WTC11 (cell line): ENCODE measurements around the gene NTF3. TPM values are rescaled to one million over a fixed set of nuclear protein-coding genes. Genes with fewer than 3 reads are reported as not detected.

Source experiments
- ATAC-seq: fragments of 200-7000 bp; cut with Tn5 transposase; 2 replicates; pipeline ENCODE4 v1.10.0; 2021; ENCODE audit warnings: mild to moderate bottlenecking, moderate library complexity
- CTCF ChIA-PET: fragments of 300-600 bp; sonication (Branson Sonifier 250); formaldehyde crosslinking; loops from one replicate; lab custom pipeline; 2021; ENCODE audit warnings: antibody characterized with exemption; lab: Charles Lee
- POLR2A ChIA-PET: fragments of 350-600 bp; sonication (Branson Sonifier 250); formaldehyde crosslinking; loops from one replicate; lab custom pipeline; 2021; ENCODE audit warnings: antibody characterized with exemption; lab: Charles Lee
- DNase-seq: peaks from one replicate; pipeline ENCODE4 v3.0.0; 2021; ENCODE audit warnings: low spot score
- H3K27ac Mint-ChIP-seq: 2 replicates; pipeline ENCODE4 v1.8.0; 2021; ENCODE audit warnings: mixed read lengths
- H3K27me3 Mint-ChIP-seq: 2 replicates; pipeline ENCODE4 v1.8.0; 2021; ENCODE audit warnings: low read depth, mild to moderate bottlenecking, moderate library complexity, mixed read lengths
- H3K36me3 Mint-ChIP-seq: 2 replicates; pipeline ENCODE4 v1.8.0; 2021; ENCODE audit warnings: mixed read lengths
- H3K4me1 Mint-ChIP-seq: 2 replicates; pipeline ENCODE4 v1.8.0; 2022; ENCODE audit warnings: mixed read lengths
- H3K4me3 Mint-ChIP-seq: 2 replicates; pipeline ENCODE4 v1.8.0; 2021; ENCODE audit warnings: mild to moderate bottlenecking, moderate library complexity, mixed read lengths
- H3K9me3 Mint-ChIP-seq: 2 replicates; pipeline ENCODE4 v1.8.0; 2021; ENCODE audit warnings: mixed read lengths
- AR ChIP-seq: fragments of 250-450 bp; sonication (Bioruptor Pico); IDR thresholded peaks from 2 replicates; pipeline ENCODE4 v1.9.0; 2021; ENCODE audit warnings: mild to moderate bottlenecking
- ATF2 ChIP-seq: sonication (generic); formaldehyde crosslinking; IDR thresholded peaks from 2 replicates; pipeline ENCODE4 v1.8.1; 2022; ENCODE audit warnings: low read depth, missing genetic modification reagents, borderline replicate concordance
- CREM ChIP-seq: sonication (generic); formaldehyde crosslinking; IDR thresholded peaks from 2 replicates; pipeline ENCODE4 v1.8.1; 2022; ENCODE audit warnings: mild to moderate bottlenecking, missing genetic modification reagents, moderate library complexity
- FOXP4 ChIP-seq: sonication (generic); formaldehyde crosslinking; IDR thresholded peaks from 2 replicates; pipeline ENCODE4 v1.8.0; 2022; ENCODE audit warnings: mild to moderate bottlenecking, missing genetic modification reagents
- GABPB1 ChIP-seq: sonication (generic); formaldehyde crosslinking; IDR thresholded peaks from 2 replicates; pipeline ENCODE4 v1.8.1; 2023; ENCODE audit warnings: mild to moderate bottlenecking, missing genetic modification reagents
- HMGXB4 ChIP-seq: sonication (generic); formaldehyde crosslinking; IDR thresholded peaks from 2 replicates; pipeline ENCODE4 v1.8.1; 2023; ENCODE audit warnings: mild to moderate bottlenecking, moderate library complexity, missing genetic modification reagents
- MXD4 ChIP-seq: fragments of 250-450 bp; sonication (Bioruptor Pico); IDR thresholded peaks from 2 replicates; pipeline ENCODE4 v1.8.0; 2021; ENCODE audit warnings: mild to moderate bottlenecking, moderate library complexity, borderline replicate concordance
- NFE2L1 ChIP-seq: sonication (generic); formaldehyde crosslinking; IDR thresholded peaks from 2 replicates; pipeline ENCODE4 v1.8.1; 2023; ENCODE audit warnings: missing genetic modification reagents
- NR1H2 ChIP-seq: sonication (generic); formaldehyde crosslinking; IDR thresholded peaks from 2 replicates; pipeline ENCODE4 v1.9.0; 2021; ENCODE audit warnings: mild to moderate bottlenecking, moderate library complexity, missing genetic modification reagents
- NR2C2 ChIP-seq: sonication (generic); formaldehyde crosslinking; IDR thresholded peaks from 2 replicates; pipeline ENCODE4 v1.8.0; 2022; ENCODE audit warnings: mild to moderate bottlenecking, missing genetic modification reagents
- PRDM15 ChIP-seq: sonication (generic); formaldehyde crosslinking; IDR thresholded peaks from 2 replicates; pipeline ENCODE4 v1.8.0; 2022; ENCODE audit warnings: missing genetic modification reagents
- SOX15 ChIP-seq: fragments of 250-450 bp; sonication (Bioruptor Pico); IDR thresholded peaks from 2 replicates; pipeline ENCODE4 v1.9.0; 2021; ENCODE audit warnings: mild to moderate bottlenecking
- SP1 ChIP-seq: sonication (generic); formaldehyde crosslinking; conservative IDR thresholded peaks from 2 replicates; pipeline ENCODE4 v1.8.1; 2022; ENCODE audit warnings: missing genetic modification reagents
- TP53 ChIP-seq: sonication (generic); formaldehyde crosslinking; IDR thresholded peaks from 2 replicates; pipeline ENCODE4 v1.8.1; 2023; ENCODE audit warnings: mild to moderate bottlenecking, missing genetic modification reagents
- USF1 ChIP-seq: sonication (generic); formaldehyde crosslinking; IDR thresholded peaks from 2 replicates; pipeline ENCODE4 v1.8.0; 2022; ENCODE audit warnings: mild to moderate bottlenecking, missing genetic modification reagents
- USF2 ChIP-seq: sonication (generic); formaldehyde crosslinking; IDR thresholded peaks from 2 replicates; pipeline ENCODE4 v1.8.1; 2023; ENCODE audit warnings: mild to moderate bottlenecking, missing genetic modification reagents, moderate library complexity
- ZNF121 ChIP-seq: sonication (generic); formaldehyde crosslinking; IDR thresholded peaks from 2 replicates; pipeline ENCODE4 v1.8.0; 2023; ENCODE audit warnings: missing genetic modification reagents
- ZNF263 ChIP-seq: sonication (generic); formaldehyde crosslinking; IDR thresholded peaks from 2 replicates; pipeline ENCODE4 v1.8.1; 2022; ENCODE audit warnings: low read depth, mild to moderate bottlenecking, moderate library complexity, missing genetic modification reagents
- ZNF281 ChIP-seq: sonication (generic); formaldehyde crosslinking; IDR thresholded peaks from 2 replicates; pipeline ENCODE4 v1.8.0; 2023; ENCODE audit warnings: mild to moderate bottlenecking, missing genetic modification reagents
- total RNA-seq: library from RNA; stranded (reverse); gene quantifications from 3 replicates; pipeline ENCODE4 v1.2.3, GENCODE V29; 2021

NTF3 gene
- total RNA-seq, 1 experiment from 2014 or later = 1.3 TPM

- no peak overlapping the region for H3K27ac Mint-ChIP-seq
- ChIA-PET POLR2A (no interaction called here), CTCF (no interaction called here)
- H3K4me1 Mint-ChIP-seq = peaks cover 5% of the 10 kb centered on the region
- DNase-seq (no peak), ATAC-seq (no peak)
- H3K36me3 Mint-ChIP-seq = no peaks in the 10 kb centered on the region
- H3K27me3 Mint-ChIP-seq = no peaks in the 10 kb centered on the region
- H3K9me3 Mint-ChIP-seq = no peaks in the 10 kb centered on the region
- no peak overlapping the region for H3K4me3 Mint-ChIP-seq
- TF ChIP-seq CREM (CRISPR knock-in tag) = no peak
- TF ChIP-seq TP53 (CRISPR knock-in tag) = no peak
- TF ChIP-seq PRDM15 (CRISPR knock-in tag) = no peak
- no peak for TF ChIP-seq ZNF121 (CRISPR knock-in tag)
- no peak for TF ChIP-seq NR1H2 (CRISPR knock-in tag)
- TF ChIP-seq FOXP4 (CRISPR knock-in tag) = no peak
- no peak for TF ChIP-seq SP1
- TF ChIP-seq ZNF263 (CRISPR knock-in tag) = no peak
- TF ChIP-seq USF1 (CRISPR knock-in tag) = no peak
- no peak for TF ChIP-seq NR2C2 (CRISPR knock-in tag)
Measured at GRCh38 chr12:5489760-5490406, 58.0 kb downstream of the NTF3 start.

- ATAC-seq (peak; percentile 86), DNase-seq (no peak)
- no peak overlapping the region for H3K27ac Mint-ChIP-seq
- H3K4me1 Mint-ChIP-seq = peaks cover 5% of the 10 kb centered on the region
- POLR2A ChIA-PET = no interaction called here
- CTCF ChIA-PET = interaction anchor here (0.5 to 2.2 kb wide), 11 partner anchors 9 to 339 kb away, joined by 3 to 15 read pairs (median 3); no protein-coding TSS in a partner anchor
- no peaks in the 10 kb centered on the region for H3K9me3 Mint-ChIP-seq
- no peak overlapping the region for H3K4me3 Mint-ChIP-seq
- H3K27me3 Mint-ChIP-seq = no peaks in the 10 kb centered on the region
- H3K36me3 Mint-ChIP-seq = no peaks in the 10 kb centered on the region
- TF ChIP-seq NFE2L1 (CRISPR knock-in tag) = no peak
- no peak for TF ChIP-seq SOX15 (CRISPR knock-in tag)
- no peak for TF ChIP-seq TP53 (CRISPR knock-in tag)
- TF ChIP-seq GABPB1 = no peak
- TF ChIP-seq MXD4 (CRISPR knock-in tag) = no peak
- no peak for TF ChIP-seq USF2 (CRISPR knock-in tag)
- TF ChIP-seq HMGXB4 (CRISPR knock-in tag) = no peak
- no peak for TF ChIP-seq AR (CRISPR knock-in tag)
- no peak for TF ChIP-seq ZNF281 (CRISPR knock-in tag)
- TF ChIP-seq ATF2 (CRISPR knock-in tag) = no peak
Measured at GRCh38 chr12:5492562-5492961, 60.7 kb downstream of the NTF3 start.
